Type B pancreatic cell (in vitro differentiated cells): ENCODE results near the gene FAM3A. TPM values are rescaled to one million over a fixed set of nuclear protein-coding genes. Genes with fewer than 3 reads are reported as not detected.
"Not testable (repeated sequence)": the region's sequence is repeated elsewhere in the genome, so short reads cannot be mapped to it uniquely, and the experiment has no call there.

Experiments used
- DNase-seq: peaks from one replicate; pipeline ENCODE4 v3.0.0; 2021; ENCODE audit warnings: mixed read lengths; ENCODE audit not compliant: unreplicated experiment; ENCODE audit errors: extremely low spot score
- H3K27ac Mint-ChIP-seq: 2 replicates; pipeline ENCODE4 v1.8.0; 2021; ENCODE audit warnings: mild to moderate bottlenecking, mixed read lengths
- H3K27me3 Mint-ChIP-seq: 2 replicates; pipeline ENCODE4 v1.8.0; 2021; ENCODE audit warnings: mixed read lengths
- H3K36me3 Mint-ChIP-seq: 2 replicates; pipeline ENCODE4 v1.8.0; 2021; ENCODE audit warnings: mixed read lengths
- H3K4me1 Mint-ChIP-seq: one replicate; pipeline ENCODE4 v1.8.0; 2021; ENCODE audit warnings: mixed read lengths; ENCODE audit not compliant: unreplicated experiment
- H3K4me3 Mint-ChIP-seq: 2 replicates; pipeline ENCODE4 v1.8.0; 2021; ENCODE audit warnings: mild to moderate bottlenecking, mixed read lengths
- H3K9me3 Mint-ChIP-seq: 2 replicates; pipeline ENCODE4 v1.8.0; 2021; ENCODE audit warnings: mixed read lengths
- CTCF ChIP-seq: fragments of 200-600 bp; sonication (generic); conservative IDR thresholded peaks from 2 replicates; pipeline ENCODE4 v1.5.0; 2021; ENCODE audit warnings: antibody characterized with exemption, mild to moderate bottlenecking
- total RNA-seq: library from RNA; stranded (reverse); gene quantifications from 2 replicates; pipeline ENCODE4 v1.2.1, GENCODE V29; 2021; ENCODE audit warnings: low replicate concordance

Gene FAM3A
- total RNA-seq, 1 donor from 2014 or later = 34.1 TPM

GRCh38 chrX:154502098-154502497 lies 13.9 kb downstream of the FAM3A start:
- no peaks in the 10 kb centered on the region for H3K36me3 Mint-ChIP-seq
- H3K4me3 Mint-ChIP-seq = no peak overlapping the region
- H3K9me3 Mint-ChIP-seq = no peaks in the 10 kb centered on the region
- no peak for DNase-seq
- no peaks in the 10 kb centered on the region for H3K4me1 Mint-ChIP-seq
- no peak for TF ChIP-seq CTCF
- no peaks in the 10 kb centered on the region for H3K27me3 Mint-ChIP-seq
- H3K27ac Mint-ChIP-seq = no peak overlapping the region

GRCh38 chrX:154501423-154501822 lies 14.6 kb downstream of the FAM3A start:
- not testable (repeated sequence) for H3K4me1 Mint-ChIP-seq, H3K9me3 Mint-ChIP-seq, H3K27ac Mint-ChIP-seq, H3K4me3 Mint-ChIP-seq, H3K36me3 Mint-ChIP-seq, DNase-seq, H3K27me3 Mint-ChIP-seq

- H3K27me3 Mint-ChIP-seq, H3K27ac Mint-ChIP-seq, H3K36me3 Mint-ChIP-seq, H3K4me1 Mint-ChIP-seq, H3K9me3 Mint-ChIP-seq, H3K4me3 Mint-ChIP-seq, DNase-seq: not testable (repeated sequence)
Measured at GRCh38 chrX:154496591-154497137, 19.4 kb downstream of the FAM3A start.

GRCh38 chrX:154495472-154495922 lies 20.5 kb downstream of the FAM3A start:
- H3K4me1 Mint-ChIP-seq = no peaks in the 10 kb centered on the region
- no peaks in the 10 kb centered on the region for H3K36me3 Mint-ChIP-seq
- no peak for DNase-seq
- no peak overlapping the region for H3K4me3 Mint-ChIP-seq
- no peaks in the 10 kb centered on the region for H3K27me3 Mint-ChIP-seq
- no peak for TF ChIP-seq CTCF
- no peak overlapping the region for H3K27ac Mint-ChIP-seq
- H3K9me3 Mint-ChIP-seq = no peaks in the 10 kb centered on the region

- H3K4me3 Mint-ChIP-seq = no peak overlapping the region
- no peaks in the 10 kb centered on the region for H3K27me3 Mint-ChIP-seq
- no peak overlapping the region for H3K27ac Mint-ChIP-seq
- no peaks in the 10 kb centered on the region for H3K4me1 Mint-ChIP-seq
- DNase-seq = no peak
- H3K9me3 Mint-ChIP-seq = no peaks in the 10 kb centered on the region
- no peaks in the 10 kb centered on the region for H3K36me3 Mint-ChIP-seq
- no peak for TF ChIP-seq CTCF
Measured at GRCh38 chrX:154494715-154495114, 21.3 kb downstream of the FAM3A start.

- no peak for TF ChIP-seq CTCF
- Mint-ChIP-seq H3K27me3 (no peaks in the 10 kb centered on the region), H3K4me3 (peak within 1 kb of the TSS; percentile 90), H3K27ac (peak within 1 kb of the TSS; percentile 95), H3K9me3 (no peaks in the 10 kb centered on the region), H3K4me1 (no peaks in the 10 kb centered on the region), H3K36me3 (no peaks in the 10 kb centered on the region)
- peak; percentile 92 for DNase-seq
Measured at GRCh38 chrX:154490414-154491083, 25.5 kb downstream of the FAM3A start, which contains the start of gene SLC10A3. Gene SLC10A3, minus strand, starts transcription at chrX:154490629. Its CDS starts 1,689 bp downstream, at chrX:154488940.
